Small intestine (tissue), 7 donors: ENCODE results near the gene BAG5. TPM values are rescaled to one million over a fixed set of nuclear protein-coding genes. Genes with fewer than 3 reads are reported as not detected.

Experiments
- DNase-seq, 2 donors: peaks; one replicate each; pipeline versions ENCODE4 v3.0.0 to v3.0.0-alpha.2; 2013
- FAIRE-seq: peaks from 2 replicates; lab custom pipeline; 2012; peaks lifted over from hg19 to GRCh38; lab: Jason Lieb, UNC
- H3K27ac ChIP-seq, 3 donors: one replicate each; pipeline ENCODE4 v1.5.1; 2013; ENCODE audit warnings: low read length in 2 of 3, mild to moderate bottlenecking in 2 of 3, control low read depth in 1 of 3, inconsistent platforms in 1 of 3, low read depth in 1 of 3, moderate library complexity in 1 of 3
- H3K27me3 ChIP-seq, 3 donors: one replicate each; pipeline ENCODE4 v1.6.1; 2013; ENCODE audit warnings: low read length in 3 of 3, inconsistent platforms in 1 of 3; ENCODE audit not compliant: control insufficient read depth in 3 of 3, insufficient read depth in 3 of 3
- H3K36me3 ChIP-seq, 3 donors: one replicate each; pipeline ENCODE4 v1.6.1; 2013; ENCODE audit warnings: low read length in 3 of 3, inconsistent platforms in 1 of 3, low read depth in 1 of 3, mild to moderate bottlenecking in 1 of 3, moderate library complexity in 1 of 3; ENCODE audit not compliant: control insufficient read depth in 3 of 3, insufficient read depth in 2 of 3
- H3K4me1 ChIP-seq, 3 donors: one replicate each; pipeline ENCODE4 v1.6.1; 2013; ENCODE audit warnings: low read length in 2 of 3, inconsistent platforms in 1 of 3, low read depth in 1 of 3, mild to moderate bottlenecking in 1 of 3, moderate library complexity in 1 of 3; ENCODE audit not compliant: control insufficient read depth in 3 of 3, insufficient read depth in 2 of 3
- H3K4me3 ChIP-seq, 3 donors: one replicate each; pipeline ENCODE4 v1.5.1; 2013; ENCODE audit warnings: low read length in 3 of 3, control low read depth in 1 of 3, inconsistent platforms in 1 of 3, low read depth in 1 of 3, mild to moderate bottlenecking in 1 of 3, moderate library complexity in 1 of 3
- H3K9me3 ChIP-seq, 2 donors: one replicate each; pipeline ENCODE4 v1.6.1; 2013; ENCODE audit warnings: low read depth in 1 of 2, low read length in 1 of 2; ENCODE audit not compliant: control insufficient read depth in 2 of 2, insufficient read depth in 1 of 2
- WGBS, 3 donors: extraction: QIAGEN DNeasy Blood & Tissue Kit; methylation state at CpG; one replicate each; pipeline ENCODE4 v1.1.7; 2013; 5-methylcytosine and 5-hydroxymethylcytosine counted together
- polyA plus RNA-seq, 4 donors: library from polyadenylated mRNA; stranded (reverse) in 3 of 4; unstranded in 1 of 4; fragments of 200-250 nt in 3 of 4; fragments of 120-200 nt in 1 of 4; gene quantifications; one replicate each; pipeline versions ENCODE4 v1.2.1 to v1.2.3, GENCODE V29; 2013
- donor health status: healthy with polysubstance abuse.
- donor health status: control.
- donor health status: control.
- donor health status: Bipolar disorder and iron deficiency.
- donor health status: healthy.

The BAG5 gene
- polyA plus RNA-seq, 4 donors = 8.5 to 21.8 (median 12.6) TPM

- no peak for FAIRE-seq
These were observed 53.7 kb downstream of the BAG5 start for GRCh38 chr14:103508521-103509329.

DNA sequence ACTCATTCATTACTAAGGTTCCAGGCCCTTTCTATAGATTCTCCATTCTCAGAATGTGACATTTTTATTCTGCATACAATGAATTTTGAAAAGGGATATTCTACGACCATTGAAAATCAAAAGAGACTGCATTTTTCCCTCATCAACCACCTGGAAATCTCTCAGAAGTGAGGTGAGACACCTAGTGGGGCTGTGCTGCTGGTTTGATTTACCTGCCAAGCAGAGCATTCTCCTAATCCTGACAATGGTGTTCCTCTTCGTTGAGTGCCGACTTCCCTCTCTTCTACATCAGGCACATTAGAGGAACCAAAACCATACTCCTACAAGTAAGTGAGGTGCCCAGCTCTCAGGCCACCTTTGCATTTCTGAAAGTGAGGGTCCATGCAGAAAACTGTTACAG is 54.7 kb downstream of the BAG5 start:
- Histone ChIP-seq H3K27me3 (no peaks in the 10 kb centered on the region), H3K27ac (no peak overlapping the region), H3K9me3 (no peaks in the 10 kb centered on the region), H3K36me3 (peaks cover 8 to 77% (median 15%) of the 10 kb centered on the region in 3 donors), H3K4me3 (no peak overlapping the region), H3K4me1 (no peaks in the 10 kb centered on the region)
- DNase-seq (no peak), FAIRE-seq (no peak)
- WGBS, 3 donors = 80 to 90% (median 85%) methylated on average over 3 of the region's 3 CpGs

More at GRCh38 chr14:103508521-103509329, 53.7 kb downstream of the BAG5 start:
- Histone ChIP-seq H3K4me3 (no peak overlapping the region), H3K27ac (no peak overlapping the region), H3K9me3 (no peaks in the 10 kb centered on the region), H3K27me3 (no peaks in the 10 kb centered on the region), H3K36me3 (peaks cover 7 to 76% (median 9%) of the 10 kb centered on the region in 3 donors), H3K4me1 (no peaks in the 10 kb centered on the region)
- WGBS, 3 donors = 83 to 91% (median 84%) methylated on average over 16 of the region's 16 CpGs
- no peak for DNase-seq

Other genes with a start within 250 kb of the BAG5 start
- 100 to 1,000 TPM in 2 of 4 donors, 10 to 100 TPM in 2; 80.5 to 218 (median 115) TPM for gene EIF5, start 228.4 kb downstream of the BAG5 start, polyA plus RNA-seq
- 10 to 100 TPM; 37.7 to 67.8 (median 60.6) TPM for gene MARK3, start 177.2 kb downstream of the BAG5 start, polyA plus RNA-seq
- gene CKB, start 39.8 kb downstream of the BAG5 start, polyA plus RNA-seq = 100 to 1,000 TPM in 1 of 4 donors, 10 to 100 TPM in 3; 36.7 to 315 (median 72.7) TPM
- 10 to 100 TPM in 1 of 4 donors, 1 to 10 TPM in 3; 4.9 to 16.5 (median 7.7) TPM for gene TRMT61A, start 33.5 kb downstream of the BAG5 start, polyA plus RNA-seq
- gene COA8, start 303 bp upstream of the BAG5 start, polyA plus RNA-seq = 10 to 100 TPM; 33.0 to 68.7 (median 50.2) TPM
- 10 to 100 TPM; 45.9 to 74.4 (median 67.4) TPM for gene KLC1, start 66.6 kb upstream of the BAG5 start, polyA plus RNA-seq
- gene XRCC3, start 152.8 kb upstream of the BAG5 start, polyA plus RNA-seq = 10 to 100 TPM in 2 of 4 donors, 1 to 10 TPM in 2; 2.7 to 14.0 (median 7.3) TPM
- gene ZFYVE21, start 153.2 kb upstream of the BAG5 start, polyA plus RNA-seq = 10 to 100 TPM; 40.0 to 53.6 (median 42.1) TPM